A549 (cell line): ENCODE measurements around the gene CAV1.

ENCODE experiments used
- CEBPB ChIP-seq, 2 experiments: fragments of >200 bp in 1 of 2; sonication (Bioruptor Twin) in 1 of 2; formaldehyde crosslinking in 1 of 2; IDR thresholded peaks; 2 replicates each; pipeline ENCODE4 v1.6.1; 2012 to 2016
- NR3C1 ChIP-seq: fragments of >200 bp; sonication (Bioruptor Twin); formaldehyde crosslinking; IDR thresholded peaks from 3 replicates; pipeline ENCODE4 v1.6.1; 2017
- POLR2A ChIP-seq: IDR thresholded peaks from 2 replicates; pipeline ENCODE4 v1.6.1; 2012; ENCODE audit warnings: mild to moderate bottlenecking, low read length
- USF2 ChIP-seq: fragments of 450-650 bp; IDR thresholded peaks from 2 replicates; pipeline ENCODE4 v1.6.1; 2014; ENCODE audit warnings: antibody characterized with exemption
- ZNF302 ChIP-seq: fragments of 250-450 bp; sonication (Bioruptor Pico); IDR thresholded peaks from 2 replicates; pipeline ENCODE4 v1.9.0; 2021; ENCODE audit warnings: inconsistent platforms, mild to moderate bottlenecking, moderate library complexity
- TF ChIP-seq, protein P1 (sequence below): fragments of 200-600 bp; sonication (generic); IDR thresholded peaks from 2 replicates; pipeline ENCODE4 v1.6.1; 2016; ENCODE audit warnings: antibody characterized with exemption, mild to moderate bottlenecking, moderate library complexity
- TF ChIP-seq, protein P2 (sequence below): fragments of >200 bp; sonication (Bioruptor Twin); formaldehyde crosslinking; IDR thresholded peaks from 3 replicates; pipeline ENCODE4 v1.5.1; 2016
- TF ChIP-seq, protein P3 (sequence below): IDR thresholded peaks from 2 replicates; pipeline ENCODE4 v1.6.1; 2012

DNA sequence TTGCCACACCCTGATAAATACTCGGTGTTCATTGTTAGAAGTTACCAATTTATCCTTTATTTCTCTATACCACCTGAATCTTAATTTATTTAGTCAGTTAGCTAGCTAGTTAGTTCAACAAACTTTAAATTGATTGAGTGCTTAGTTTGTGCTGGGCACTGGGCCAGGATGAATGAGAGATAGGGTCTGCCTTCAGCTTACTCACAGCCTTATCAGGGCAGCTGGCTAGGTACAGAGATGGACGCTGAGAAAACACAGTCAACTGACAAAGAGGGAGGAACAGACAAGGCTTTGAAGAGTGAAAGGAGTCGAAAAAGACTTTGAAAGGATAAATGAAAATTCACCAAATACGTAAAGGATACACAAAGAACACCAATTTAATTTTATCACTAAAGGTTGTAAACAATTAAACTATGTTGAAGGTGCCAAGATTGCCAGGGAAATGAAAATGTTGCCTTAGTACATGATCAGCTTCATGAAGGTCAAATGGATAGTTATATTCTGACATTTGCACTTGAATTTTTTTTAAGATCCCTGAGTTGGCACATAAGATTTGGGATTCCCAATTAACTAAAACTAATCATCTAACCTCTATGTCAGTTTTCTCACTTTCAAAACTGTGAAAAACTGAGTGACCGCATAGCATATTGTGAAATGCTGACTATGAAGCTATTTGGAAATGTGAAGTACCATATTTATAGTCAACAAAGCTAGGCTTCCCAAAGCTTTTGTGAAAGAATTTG, 23.2 kb upstream of the CAV1 start:
- TF ChIP-seq, protein P1, sequence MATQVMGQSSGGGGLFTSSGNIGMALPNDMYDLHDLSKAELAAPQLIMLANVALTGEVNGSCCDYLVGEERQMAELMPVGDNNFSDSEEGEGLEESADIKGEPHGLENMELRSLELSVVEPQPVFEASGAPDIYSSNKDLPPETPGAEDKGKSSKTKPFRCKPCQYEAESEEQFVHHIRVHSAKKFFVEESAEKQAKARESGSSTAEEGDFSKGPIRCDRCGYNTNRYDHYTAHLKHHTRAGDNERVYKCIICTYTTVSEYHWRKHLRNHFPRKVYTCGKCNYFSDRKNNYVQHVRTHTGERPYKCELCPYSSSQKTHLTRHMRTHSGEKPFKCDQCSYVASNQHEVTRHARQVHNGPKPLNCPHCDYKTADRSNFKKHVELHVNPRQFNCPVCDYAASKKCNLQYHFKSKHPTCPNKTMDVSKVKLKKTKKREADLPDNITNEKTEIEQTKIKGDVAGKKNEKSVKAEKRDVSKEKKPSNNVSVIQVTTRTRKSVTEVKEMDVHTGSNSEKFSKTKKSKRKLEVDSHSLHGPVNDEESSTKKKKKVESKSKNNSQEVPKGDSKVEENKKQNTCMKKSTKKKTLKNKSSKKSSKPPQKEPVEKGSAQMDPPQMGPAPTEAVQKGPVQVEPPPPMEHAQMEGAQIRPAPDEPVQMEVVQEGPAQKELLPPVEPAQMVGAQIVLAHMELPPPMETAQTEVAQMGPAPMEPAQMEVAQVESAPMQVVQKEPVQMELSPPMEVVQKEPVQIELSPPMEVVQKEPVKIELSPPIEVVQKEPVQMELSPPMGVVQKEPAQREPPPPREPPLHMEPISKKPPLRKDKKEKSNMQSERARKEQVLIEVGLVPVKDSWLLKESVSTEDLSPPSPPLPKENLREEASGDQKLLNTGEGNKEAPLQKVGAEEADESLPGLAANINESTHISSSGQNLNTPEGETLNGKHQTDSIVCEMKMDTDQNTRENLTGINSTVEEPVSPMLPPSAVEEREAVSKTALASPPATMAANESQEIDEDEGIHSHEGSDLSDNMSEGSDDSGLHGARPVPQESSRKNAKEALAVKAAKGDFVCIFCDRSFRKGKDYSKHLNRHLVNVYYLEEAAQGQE, result no peak
- TF ChIP-seq, protein P2, sequence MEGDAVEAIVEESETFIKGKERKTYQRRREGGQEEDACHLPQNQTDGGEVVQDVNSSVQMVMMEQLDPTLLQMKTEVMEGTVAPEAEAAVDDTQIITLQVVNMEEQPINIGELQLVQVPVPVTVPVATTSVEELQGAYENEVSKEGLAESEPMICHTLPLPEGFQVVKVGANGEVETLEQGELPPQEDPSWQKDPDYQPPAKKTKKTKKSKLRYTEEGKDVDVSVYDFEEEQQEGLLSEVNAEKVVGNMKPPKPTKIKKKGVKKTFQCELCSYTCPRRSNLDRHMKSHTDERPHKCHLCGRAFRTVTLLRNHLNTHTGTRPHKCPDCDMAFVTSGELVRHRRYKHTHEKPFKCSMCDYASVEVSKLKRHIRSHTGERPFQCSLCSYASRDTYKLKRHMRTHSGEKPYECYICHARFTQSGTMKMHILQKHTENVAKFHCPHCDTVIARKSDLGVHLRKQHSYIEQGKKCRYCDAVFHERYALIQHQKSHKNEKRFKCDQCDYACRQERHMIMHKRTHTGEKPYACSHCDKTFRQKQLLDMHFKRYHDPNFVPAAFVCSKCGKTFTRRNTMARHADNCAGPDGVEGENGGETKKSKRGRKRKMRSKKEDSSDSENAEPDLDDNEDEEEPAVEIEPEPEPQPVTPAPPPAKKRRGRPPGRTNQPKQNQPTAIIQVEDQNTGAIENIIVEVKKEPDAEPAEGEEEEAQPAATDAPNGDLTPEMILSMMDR, result no peak
- TF ChIP-seq ZNF302, result no peak
- TF ChIP-seq USF2, result no peak
- peak in 1 of 2 experiments; percentile 21; a peak in 1 of 4 replicates for TF ChIP-seq CEBPB (IDR thresholded peaks at IDR 0.05)
- TF ChIP-seq, protein P3, sequence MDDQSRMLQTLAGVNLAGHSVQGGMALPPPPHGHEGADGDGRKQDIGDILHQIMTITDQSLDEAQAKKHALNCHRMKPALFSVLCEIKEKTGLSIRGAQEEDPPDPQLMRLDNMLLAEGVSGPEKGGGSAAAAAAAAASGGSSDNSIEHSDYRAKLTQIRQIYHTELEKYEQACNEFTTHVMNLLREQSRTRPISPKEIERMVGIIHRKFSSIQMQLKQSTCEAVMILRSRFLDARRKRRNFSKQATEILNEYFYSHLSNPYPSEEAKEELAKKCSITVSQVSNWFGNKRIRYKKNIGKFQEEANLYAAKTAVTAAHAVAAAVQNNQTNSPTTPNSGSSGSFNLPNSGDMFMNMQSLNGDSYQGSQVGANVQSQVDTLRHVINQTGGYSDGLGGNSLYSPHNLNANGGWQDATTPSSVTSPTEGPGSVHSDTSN, result no peak
- TF ChIP-seq NR3C1, result no peak
- TF ChIP-seq POLR2A, result no peak
